Activated CD4-positive, alpha-beta T cell treated with anti-CD3 and anti-CD28 coated beads for 1 hour (primary cell): ENCODE measurements around the gene KLK5.
"Not testable (repeated sequence)": the region's sequence is repeated elsewhere in the genome, so short reads cannot be mapped to it uniquely, and the experiment has no call there.

Experiments
- DNase-seq: peaks from one replicate; pipeline ENCODE4 v3.0.0-alpha.2; 2020

Gene KLK5

GRCh38 chr19:50921426-50922316 is 31.2 kb downstream of the KLK5 start:
- DNase-seq, result no peak

DNA sequence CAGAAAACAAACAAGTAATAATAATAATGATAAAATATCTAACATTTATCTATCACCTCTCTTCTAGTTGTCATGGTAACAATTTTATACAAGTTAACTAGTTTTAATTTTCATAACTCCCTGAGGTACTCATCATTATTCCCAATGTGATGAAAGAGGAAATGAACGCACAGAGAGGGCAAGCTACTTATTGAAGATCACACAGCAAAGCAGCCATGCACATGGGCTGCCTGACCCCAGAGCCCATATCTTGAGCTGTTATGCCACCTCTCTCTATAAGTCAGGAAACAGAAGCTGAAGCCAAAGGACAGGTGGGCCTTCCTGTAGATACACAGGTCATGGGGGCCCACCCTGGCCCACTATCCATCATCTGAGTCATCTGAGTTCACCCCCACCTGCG is 36.8 kb downstream of the KLK5 start:
- no peak for DNase-seq

- DNase-seq, result no peak
Observed at GRCh38 chr19:50912727-50913716, 39.8 kb downstream of the KLK5 start.

- DNase-seq, result no peak
Observed at GRCh38 chr19:50912102-50912599, 40.7 kb downstream of the KLK5 start.

- DNase-seq, result no peak
Observed at GRCh38 chr19:50911206-50912101, 41.4 kb downstream of the KLK5 start, which contains the start of gene KLK4. Gene KLK4 (minus strand): TSS chr19:50911395. CDS start chr19:50910738, 657 bp downstream.

GRCh38 chr19:50910722-50911121 is 42.1 kb downstream of the KLK5 start:
- no peak for DNase-seq

DNA sequence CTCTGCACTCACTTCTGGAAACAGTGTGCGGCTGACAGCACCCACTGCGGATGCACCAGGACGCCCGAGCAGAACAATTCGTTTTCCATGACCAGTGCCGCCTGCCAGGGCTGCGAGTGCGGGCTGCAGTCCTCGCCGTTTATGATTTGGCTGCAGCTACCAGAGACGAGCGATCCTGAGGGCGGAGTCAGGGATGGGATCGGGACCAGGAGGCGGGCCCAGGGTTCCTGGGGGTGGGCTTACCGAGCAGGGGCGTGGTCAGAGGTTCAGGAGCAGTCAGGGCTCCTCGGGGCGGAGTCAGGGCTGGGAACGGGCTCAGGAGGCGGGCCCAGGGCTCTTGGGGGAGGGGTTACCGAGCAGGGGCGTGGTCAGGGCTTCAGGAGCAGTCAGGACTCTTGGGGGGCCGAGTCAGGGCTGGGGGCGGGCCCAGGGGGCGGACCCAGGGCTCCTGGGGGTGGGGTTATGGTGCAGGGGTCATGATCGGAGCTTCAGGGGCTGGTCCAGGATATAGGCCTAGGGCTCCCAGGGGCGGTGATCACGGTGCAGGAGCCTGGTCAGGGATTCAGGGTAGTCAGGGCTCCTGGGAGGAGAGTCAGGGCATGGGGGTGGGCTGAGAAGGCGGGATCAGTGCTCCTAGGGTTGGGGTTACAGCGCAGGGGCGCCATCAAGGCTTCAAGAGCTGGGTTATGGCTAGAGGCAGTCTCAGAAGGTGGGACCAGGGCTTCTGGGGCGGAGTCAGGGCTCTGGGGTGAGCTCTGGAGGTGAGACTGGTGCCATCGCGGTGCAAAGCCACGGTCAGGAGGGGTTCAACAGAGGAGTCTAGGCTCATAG is 43.4 kb downstream of the KLK5 start:
- no peak for DNase-seq

- no peak for DNase-seq
Observed at GRCh38 chr19:50908336-50908735, 44.5 kb downstream of the KLK5 start.

DNA sequence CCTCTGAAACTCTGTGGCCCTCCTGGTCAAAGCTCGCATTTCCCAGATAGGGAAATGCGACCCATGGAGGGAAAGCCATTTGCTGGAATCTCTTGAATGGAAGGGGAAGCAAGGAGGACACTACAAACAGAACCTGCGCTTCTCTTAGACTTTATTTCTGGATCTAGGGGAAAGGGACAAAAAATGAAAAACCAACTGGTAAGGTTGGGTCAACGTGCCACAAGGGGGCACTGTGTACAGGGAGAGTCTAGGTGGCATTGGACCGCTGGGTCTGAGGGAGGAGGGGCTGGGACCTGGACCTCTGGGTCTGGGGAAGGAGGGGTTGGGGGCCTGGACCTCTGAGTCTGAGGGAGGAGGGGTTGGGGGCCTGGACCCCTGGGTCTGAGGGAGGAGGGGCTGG is 46.6 kb downstream of the KLK5 start:
- no peak for DNase-seq

GRCh38 chr19:50902640-50903039 is 50.2 kb downstream of the KLK5 start:
- no peak for DNase-seq

DNA sequence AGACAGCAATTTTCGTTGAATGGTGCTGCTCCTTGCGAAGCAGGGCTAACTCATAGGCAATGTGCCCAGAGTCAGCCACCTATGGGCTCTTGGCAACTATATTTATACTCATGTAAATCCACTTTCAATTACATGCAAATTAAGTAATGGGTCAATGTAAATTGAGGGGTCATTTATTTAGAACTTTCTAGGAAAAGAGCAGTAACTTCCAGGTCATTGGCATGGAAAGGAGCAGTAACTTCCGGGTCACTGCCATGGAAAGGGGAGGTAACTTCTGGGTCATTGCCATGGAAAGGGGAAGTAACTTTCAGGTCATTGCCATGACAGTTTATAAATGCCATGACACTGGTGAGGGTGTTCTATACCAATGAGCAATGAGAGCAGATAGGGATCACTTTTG is 53.3 kb downstream of the KLK5 start:
- no peak for DNase-seq

DNA sequence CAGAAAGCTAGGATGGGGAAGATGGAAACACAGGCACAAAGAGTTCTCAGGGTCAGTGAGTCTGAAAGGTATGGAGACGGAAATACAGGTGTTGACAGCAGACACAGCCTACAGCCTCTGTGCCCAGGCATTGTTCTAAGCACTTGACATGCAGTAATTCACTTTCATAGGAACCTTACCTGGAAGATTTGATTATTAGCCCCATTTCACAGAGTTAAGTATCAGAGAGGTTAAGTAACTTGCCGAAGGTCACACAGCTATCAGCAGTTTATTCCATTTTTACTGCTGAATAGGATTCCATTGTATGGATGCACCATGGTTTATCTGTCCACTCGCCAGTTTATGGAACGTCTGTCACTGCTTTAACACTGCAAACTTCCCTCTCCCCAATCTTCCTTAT is 54.8 kb downstream of the KLK5 start:
- no peak for DNase-seq

DNA sequence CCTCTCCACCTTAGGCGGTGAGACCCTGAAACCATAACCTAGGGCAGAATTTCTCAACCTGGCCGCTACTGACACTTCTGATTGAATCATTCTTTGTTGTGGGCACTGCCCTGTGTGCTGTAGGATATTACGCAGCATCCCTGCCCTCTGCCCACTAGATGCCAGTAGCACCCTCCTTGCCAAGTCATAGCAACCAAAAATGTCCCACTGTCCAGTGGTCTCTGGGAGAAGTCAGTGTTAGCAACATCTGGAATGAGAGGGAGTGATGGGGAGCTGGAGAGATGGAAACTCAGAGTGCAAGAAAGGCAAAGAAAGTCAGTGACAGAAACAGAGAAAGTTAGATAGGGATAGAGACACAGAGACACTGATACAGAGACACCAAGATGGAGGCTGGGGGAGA is 55.2 kb downstream of the KLK5 start:
- no peak for DNase-seq

DNA sequence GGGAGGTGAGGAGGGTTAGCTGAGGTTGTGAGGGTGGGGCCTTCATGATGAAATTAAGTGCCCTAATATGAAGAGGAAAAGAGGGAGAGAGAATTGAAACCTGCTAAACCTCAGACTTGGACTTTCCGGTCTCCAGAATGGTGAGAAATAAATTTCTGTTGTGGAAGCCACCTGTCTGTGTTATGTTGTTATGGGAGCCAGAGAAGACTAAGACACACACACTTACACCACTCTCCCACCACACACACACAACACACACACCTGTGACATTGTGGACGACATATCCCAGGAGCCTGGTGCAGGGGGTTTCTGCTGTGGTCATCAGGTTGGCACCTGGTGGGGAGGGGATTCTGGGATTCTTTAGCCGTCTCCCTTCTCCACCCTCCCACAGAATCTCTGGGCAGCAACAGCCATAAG is 55.6 kb downstream of the KLK5 start:
- DNase-seq, result no peak

- DNase-seq, result no peak
Observed at GRCh38 chr19:50896591-50897190, 56.1 kb downstream of the KLK5 start.

- not testable (repeated sequence) for DNase-seq
Observed at GRCh38 chr19:50896089-50896590, 56.7 kb downstream of the KLK5 start.

DNA sequence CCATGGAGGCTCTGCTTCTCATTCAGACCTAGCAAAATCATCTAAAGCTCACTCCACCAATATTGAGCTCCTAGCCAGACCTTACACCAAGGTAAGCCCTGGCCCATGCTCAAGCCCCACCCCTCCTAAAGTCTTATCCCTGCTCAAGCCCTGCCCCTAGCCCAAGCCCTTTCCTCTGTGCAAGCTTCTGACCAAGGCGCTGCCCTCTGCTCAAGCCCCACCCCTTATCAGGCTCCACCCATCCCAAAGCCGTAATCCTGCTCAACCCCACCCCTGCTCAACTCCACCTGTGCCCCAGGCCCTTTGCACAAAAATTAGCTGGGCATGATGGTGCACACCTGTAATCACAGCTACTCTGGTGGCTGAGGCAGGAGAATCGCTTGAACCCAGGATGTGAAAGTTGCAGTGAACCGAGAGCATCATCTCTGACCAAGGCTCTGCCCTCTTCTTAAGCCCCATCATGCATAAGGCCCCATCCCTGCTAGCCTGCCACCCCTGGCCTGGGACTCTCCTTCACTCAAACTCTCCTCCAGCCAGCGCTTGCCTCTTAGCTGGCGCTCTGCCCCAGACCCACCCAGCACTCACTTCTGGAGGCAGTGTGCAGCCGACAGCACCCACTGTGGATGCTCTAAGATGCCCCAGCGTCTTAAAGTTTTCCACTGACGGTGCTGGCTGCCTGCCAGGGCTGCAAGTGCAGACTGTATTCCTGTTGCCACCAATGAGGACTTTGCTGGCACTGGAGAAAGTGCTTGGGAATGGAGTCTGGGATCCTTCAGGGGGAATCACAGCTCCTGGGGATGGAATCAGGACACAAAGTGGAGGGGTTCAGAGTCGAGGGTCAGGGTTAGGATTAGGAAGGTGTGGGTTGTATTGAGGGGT is 58.1 kb downstream of the KLK5 start:
- no peak for DNase-seq
